Right forelimb (tissue), 1 donor: ENCODE measurements around the gene TRABD2B.

Experiments used
- DNase-seq: peaks from one replicate; pipeline ENCODE4 v3.0.0-alpha.2; 2018

TRABD2B gene

DNA sequence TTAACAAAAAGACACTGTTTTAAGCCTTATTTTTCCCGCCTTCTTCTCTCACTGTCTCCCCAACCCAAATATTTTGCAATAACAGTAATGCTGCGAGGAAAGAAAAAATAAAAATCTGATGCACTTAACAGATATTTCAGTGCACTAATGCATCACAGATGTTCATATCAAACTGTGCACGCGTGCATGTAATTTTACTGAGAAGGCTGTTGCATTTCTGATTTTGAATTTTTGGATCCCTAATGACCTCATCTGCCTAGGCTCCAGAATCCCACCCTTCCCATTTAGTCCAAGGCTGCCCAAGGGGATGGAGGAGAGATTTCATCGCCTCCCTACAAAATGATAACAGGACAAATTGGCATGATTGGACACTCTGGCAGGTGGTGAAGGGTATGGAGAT, 5.5 kb downstream of the TRABD2B start:
- DNase-seq: no peak

GRCh38 chr1:47991187-47991586, 6.0 kb downstream of the TRABD2B start:
- no peak for DNase-seq

- DNase-seq: no peak
Observed at GRCh38 chr1:47990286-47990685, 6.9 kb downstream of the TRABD2B start.

DNA sequence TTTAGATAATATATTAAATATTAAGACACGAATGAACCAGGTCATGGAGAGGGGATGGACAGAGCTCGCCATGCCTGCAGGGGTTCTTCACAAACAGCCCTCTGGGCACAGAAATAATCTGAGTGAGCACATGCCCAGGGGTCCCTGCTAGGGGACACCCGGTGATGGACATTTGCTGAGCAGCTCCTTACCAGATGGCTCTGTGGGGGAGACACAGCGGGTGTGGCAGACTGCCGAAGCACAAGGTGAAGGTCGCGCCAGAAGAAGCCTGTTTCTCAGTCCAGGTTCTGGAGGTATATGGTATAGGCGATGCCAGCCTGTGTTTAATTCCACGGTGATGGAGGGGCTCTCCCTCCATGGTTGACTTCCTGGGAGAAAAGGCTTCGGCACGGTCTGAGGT, 9.6 kb downstream of the TRABD2B start:
- no peak for DNase-seq

GRCh38 chr1:47986761-47987200, 10.4 kb downstream of the TRABD2B start:
- DNase-seq: no peak

DNA sequence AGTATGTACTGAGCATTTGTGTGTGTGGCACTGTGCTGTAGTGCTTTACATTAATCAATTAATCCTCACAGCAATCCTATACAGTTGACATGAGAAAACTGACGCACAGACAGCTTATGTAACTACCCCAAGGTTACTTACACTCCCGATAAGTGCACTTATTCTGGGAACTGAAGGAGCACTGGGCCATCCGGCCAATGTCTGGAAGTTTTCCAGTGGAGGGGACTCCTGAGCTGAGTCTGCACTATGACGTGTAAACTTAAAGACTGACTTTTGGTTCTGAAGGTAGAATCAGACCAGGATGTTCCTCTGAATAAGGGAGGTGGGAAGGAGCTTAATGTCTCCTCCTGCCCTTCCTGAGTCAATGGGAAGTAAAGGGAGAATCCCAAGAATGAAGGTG, 12.2 kb downstream of the TRABD2B start:
- no peak for DNase-seq

DNA sequence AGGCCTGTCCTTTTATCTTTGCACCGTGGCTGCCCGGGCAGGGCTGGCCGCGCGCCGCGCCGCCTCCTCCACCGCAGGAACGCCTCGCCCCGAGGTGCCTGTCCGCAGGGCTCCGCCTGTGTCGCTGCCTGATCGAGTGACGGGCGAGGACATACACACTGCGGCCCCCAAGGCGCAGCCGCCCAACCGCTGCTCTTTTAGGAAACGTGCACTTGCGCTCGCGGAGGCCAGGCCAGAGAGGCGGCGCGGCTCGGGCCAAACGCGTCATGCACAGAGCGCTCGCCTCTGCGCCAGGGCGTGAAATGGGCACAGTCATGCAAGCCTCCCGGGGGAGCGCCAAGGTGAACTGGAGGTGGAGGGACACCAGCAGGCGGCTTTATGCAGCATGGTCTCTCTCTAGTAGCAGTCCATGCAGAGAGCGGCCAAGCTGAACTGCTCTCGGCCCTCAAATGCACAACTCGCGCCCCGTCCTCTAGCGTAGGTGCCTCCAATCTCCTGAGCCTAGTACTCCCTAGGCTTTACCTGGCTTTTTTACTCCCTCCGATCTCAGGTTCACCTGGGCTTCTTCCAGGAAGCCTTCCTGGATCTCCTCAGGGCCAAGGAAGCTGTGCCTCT, 12.9 kb downstream of the TRABD2B start:
- no peak for DNase-seq

GRCh38 chr1:47983691-47984090, 13.5 kb downstream of the TRABD2B start:
- DNase-seq: no peak

DNA sequence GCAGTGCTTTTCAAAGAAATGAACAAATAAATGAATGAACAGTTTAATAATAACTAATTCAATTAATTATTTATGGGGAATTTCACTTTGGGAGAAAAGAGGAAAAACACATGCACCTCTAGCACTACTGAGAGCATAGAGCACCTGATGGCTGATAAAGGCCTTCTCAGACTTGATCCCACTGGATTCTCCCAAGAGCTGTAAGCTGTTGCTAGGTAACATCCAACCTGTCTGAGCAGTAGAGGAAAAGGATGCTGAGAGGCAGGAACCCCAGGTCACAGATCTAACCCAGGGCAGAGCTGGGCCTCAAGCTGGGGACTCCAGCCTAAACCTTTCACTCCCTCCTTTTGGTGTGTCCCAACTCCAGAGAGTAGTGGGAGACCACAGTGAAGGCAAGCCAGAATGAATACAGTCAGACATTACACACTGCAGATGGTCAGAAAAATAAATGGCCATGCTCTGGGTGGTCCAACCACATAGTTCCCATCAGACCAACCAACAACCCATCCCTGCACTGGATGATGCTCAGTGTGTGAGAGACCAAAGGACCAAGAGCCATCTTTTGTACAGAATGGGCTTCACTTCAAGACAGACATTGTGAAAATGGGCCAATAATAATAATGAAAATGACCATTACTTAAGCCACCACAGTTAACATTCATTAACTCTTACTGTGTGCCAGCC, 15.4 kb downstream of the TRABD2B start:
- DNase-seq: no peak

DNA sequence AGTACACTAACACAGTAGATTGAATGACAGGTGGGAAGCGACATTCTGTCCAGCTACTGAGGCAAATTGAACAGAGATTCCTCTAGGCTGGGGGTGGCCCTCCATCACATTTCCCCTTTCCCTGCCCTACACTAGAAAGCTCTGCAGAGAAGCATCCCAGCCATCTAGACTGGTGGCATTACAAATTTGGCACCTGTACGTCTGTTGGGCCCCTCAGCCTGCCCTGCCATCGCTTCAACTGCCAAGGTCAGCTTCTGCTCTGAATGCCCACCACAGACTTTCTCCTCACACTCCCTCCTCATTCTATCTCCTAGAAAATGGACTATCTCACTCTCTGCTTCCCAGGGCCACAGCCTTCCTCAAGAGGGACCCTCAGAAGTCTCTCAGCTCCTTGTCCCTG, 16.7 kb downstream of the TRABD2B start:
- no peak for DNase-seq

GRCh38 chr1:47979724-47980123, 17.5 kb downstream of the TRABD2B start:
- DNase-seq: no peak

DNA sequence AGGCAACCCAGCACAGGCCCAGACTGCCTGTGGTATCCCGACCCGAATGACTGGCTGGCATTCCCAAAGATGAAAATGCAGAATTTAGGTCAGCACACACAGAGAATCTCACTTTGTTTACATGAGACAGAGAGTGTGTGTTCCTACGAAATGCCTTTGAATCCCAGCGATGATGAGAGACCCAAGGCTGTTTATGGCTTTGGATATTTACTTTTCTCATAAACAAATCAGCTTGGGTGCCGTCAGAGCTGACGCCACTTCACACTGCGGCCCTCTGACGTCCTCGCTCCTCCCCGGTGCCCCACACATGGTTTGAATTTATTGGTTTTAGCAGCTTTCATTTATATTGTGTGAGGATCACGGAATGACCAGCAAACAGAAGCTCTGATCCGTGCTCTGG, 18.7 kb downstream of the TRABD2B start:
- no peak for DNase-seq

DNA sequence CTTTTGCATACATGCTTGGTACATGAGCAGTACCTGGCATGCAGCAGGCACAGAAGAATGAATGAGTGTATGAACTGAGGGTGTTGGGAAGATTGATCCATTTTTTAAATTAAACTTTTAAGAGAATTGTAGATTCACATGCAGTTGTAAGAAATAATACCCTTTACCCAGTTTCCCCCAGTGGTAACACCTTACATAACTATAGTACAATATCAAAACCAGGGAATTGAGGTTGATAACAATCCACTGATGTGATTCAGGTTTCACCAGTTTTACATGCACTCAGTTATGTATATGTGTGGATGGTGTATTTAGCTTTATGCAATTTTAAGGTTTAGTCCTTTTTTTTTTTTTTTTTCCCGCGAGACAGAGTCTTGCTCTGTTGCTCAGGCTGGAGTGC, 20.5 kb downstream of the TRABD2B start:
- DNase-seq: no peak

- no peak for DNase-seq
Observed at GRCh38 chr1:47976267-47976666, 20.9 kb downstream of the TRABD2B start.

GRCh38 chr1:47975302-47975921, 21.8 kb downstream of the TRABD2B start:
- no peak for DNase-seq

DNA sequence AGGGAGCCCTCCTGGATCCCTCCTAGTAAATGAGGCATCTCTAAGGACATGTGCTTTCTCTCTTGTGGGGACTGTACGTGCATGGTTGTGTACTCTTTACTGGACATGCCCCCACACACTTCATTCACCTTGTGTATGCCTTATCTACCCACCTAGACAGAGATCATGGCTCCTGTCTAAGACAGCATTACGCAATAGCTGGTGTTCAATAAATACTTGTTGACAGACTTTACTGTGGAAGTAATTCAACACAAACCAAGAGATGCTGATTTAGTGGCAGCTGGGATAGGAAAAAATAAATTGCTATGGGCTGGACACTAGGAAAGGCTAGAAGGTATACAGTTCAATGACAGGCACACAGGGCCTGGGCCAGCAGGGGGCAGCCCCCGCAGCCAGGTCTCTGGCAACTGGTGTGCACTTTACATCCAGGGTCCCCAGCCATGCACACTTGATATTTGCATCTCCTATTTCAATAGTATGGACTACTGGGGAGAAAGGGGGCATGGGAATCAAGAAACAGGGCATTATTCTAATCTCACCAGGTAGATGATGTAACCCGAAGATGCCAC, 24.2 kb downstream of the TRABD2B start:
- DNase-seq: no peak

DNA sequence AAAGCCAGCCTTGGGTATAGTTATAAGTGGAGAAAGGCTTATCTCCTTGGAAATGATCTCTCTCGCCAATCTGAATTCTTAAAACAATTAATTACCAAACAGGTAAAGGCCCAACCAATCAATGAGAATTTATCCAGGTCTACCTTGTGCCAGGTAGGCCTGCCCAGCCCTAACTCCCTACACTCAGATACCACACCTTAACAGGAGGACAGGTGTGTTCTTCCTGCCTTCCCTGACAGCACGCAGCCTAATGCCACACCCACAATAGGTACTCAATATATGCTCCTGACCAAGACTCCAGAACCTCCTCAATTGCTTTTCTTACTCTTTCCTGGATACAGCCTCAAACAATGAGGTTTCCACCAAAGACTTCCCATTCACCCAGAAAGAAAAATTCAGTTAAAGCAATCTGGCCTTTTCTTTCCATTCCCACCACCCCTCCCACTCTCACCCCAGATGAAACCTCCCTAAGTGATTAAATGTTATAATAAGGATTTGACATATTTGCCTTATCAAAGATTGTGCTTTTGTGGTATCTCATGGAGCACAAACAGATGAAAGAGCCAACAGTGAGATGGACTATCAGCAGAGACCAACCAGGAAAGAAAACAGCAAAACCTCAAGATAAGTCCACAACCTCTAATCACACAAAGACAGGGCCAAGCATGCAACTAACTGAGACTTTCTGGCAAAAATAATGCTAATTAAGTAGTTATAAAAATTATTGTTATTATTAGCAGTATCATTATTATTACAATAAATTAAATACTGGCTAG, 25.6 kb downstream of the TRABD2B start:
- DNase-seq: no peak

- DNase-seq: no peak
Observed at GRCh38 chr1:47970882-47971281, 26.3 kb downstream of the TRABD2B start.

DNA sequence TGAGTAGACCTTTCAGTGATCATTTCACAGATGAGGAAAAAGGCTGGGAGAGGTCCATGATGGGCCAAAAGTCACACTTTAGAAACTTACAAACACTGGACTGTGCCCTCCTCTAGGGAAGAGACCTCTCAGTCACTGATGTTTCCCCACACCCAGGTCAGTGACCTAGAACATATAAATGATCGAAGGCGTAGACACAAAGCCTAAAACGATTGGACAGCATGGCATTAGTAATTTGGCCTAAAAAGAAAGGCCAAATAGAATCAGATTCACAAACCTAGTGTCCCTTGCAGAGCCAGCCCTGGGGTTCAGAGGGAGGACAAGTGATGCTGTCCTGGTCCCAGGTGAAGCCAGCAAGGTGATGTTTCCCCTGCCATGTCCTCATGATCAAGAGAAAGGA, 27.7 kb downstream of the TRABD2B start:
- DNase-seq: no peak

DNA sequence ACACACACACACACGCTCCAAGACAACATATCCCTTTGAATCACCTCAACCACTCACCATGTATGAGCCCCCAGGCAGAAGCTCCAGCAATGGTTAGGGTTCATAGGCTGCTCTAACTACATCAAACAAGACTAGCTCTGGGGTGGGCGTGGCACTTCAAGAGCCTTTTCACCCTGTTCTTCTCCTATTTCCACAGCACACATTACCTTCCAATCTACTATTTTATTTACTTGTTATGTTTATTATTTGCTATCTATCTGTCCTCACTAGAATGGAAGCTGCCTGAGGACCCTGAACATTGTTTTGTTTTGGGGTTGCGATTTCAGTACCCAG, 28.7 kb downstream of the TRABD2B start:
- peak; percentile 28 for DNase-seq

GRCh38 chr1:47967864-47968555, 29.2 kb downstream of the TRABD2B start:
- DNase-seq: no peak

- peak; percentile 12 for DNase-seq
Observed at GRCh38 chr1:47965816-47966215, 31.4 kb downstream of the TRABD2B start.

- DNase-seq: peak; percentile 38
Observed at GRCh38 chr1:47964636-47965035, 32.5 kb downstream of the TRABD2B start.
